GM12878 (cell line): Measurements from ENCODE around the gene BLOC1S5. TPM values are rescaled to one million over a fixed set of nuclear protein-coding genes. Genes with fewer than 3 reads are reported as not detected.

Experiments used
- ASH2L ChIP-seq: fragments of 300-600, 200-600 bp; sonication (generic); IDR thresholded peaks from 2 replicates; pipeline ENCODE4 v1.6.1; 2017; ENCODE audit warnings: low read depth, mild to moderate bottlenecking, borderline replicate concordance
- CBX3 ChIP-seq: fragments of 200-600 bp; sonication (generic); IDR thresholded peaks from 2 replicates; pipeline ENCODE4 v1.6.1; 2016; ENCODE audit warnings: low read depth, borderline replicate concordance
- CEBPZ ChIP-seq: fragments of 150-350 bp; IDR thresholded peaks from 2 replicates; pipeline ENCODE4 v1.6.1; 2016; ENCODE audit warnings: low read depth, low read length
- CREB1 ChIP-seq: IDR thresholded peaks from 2 replicates; pipeline ENCODE4 v1.6.1; 2012; ENCODE audit warnings: low read depth, mild to moderate bottlenecking, inconsistent platforms
- EGR1 ChIP-seq, 2 experiments: IDR thresholded peaks; 1 replicate in 1 of 2; 2 replicates in 1 of 2; pipeline ENCODE4 v1.6.1; 2011 to 2012; ENCODE audit warnings: low read depth in 2 of 2, low read length in 2 of 2, borderline replicate concordance in 1 of 2, mild to moderate bottlenecking in 1 of 2, moderate library complexity in 1 of 2
- ETV6 ChIP-seq, 2 experiments: fragments of 450-650 bp in 1 of 2; IDR thresholded peaks in 1 of 2; conservative IDR thresholded peaks in 1 of 2; 2 replicates each; pipeline ENCODE4 v1.6.1; 2014; ENCODE audit warnings: antibody characterized with exemption in 1 of 2, borderline replicate concordance in 1 of 2, low read depth in 1 of 2, mild to moderate bottlenecking in 1 of 2, moderate library complexity in 1 of 2
- HDAC6 ChIP-seq: fragments of 200-600 bp; sonication (generic); IDR thresholded peaks from one replicate; pipeline ENCODE4 v1.8.0; 2017; ENCODE audit warnings: antibody characterized with exemption; ENCODE audit not compliant: unreplicated experiment
- JUNB ChIP-seq: IDR thresholded peaks from 2 replicates; pipeline ENCODE4 v1.6.1; 2016; ENCODE audit warnings: antibody characterized with exemption, mild to moderate bottlenecking
- KAT2A ChIP-seq: conservative IDR thresholded peaks from 2 replicates; pipeline ENCODE4 v1.6.1; 2011; ENCODE audit warnings: low read depth, low read length; ENCODE audit not compliant: control insufficient read depth
- MTA2 ChIP-seq: fragments of 450-650 bp; IDR thresholded peaks from 2 replicates; pipeline ENCODE4 v1.6.1; 2016; ENCODE audit warnings: low read depth, mild to moderate bottlenecking, moderate library complexity
- MYC ChIP-seq: IDR thresholded peaks from 2 replicates; pipeline ENCODE4 v1.6.1; 2011; ENCODE audit warnings: mild to moderate bottlenecking, low read length, moderate library complexity, inconsistent platforms; ENCODE audit not compliant: insufficient read depth, insufficient replicate concordance, insufficient read length, severe bottlenecking
- POU2F2 ChIP-seq: IDR thresholded peaks from 3 replicates; pipeline ENCODE4 v1.6.1; 2011; ENCODE audit warnings: low read depth, mild to moderate bottlenecking, low read length, borderline replicate concordance
- RB1 ChIP-seq: fragments of 450-650 bp; formaldehyde crosslinking; IDR thresholded peaks from 2 replicates; pipeline ENCODE4 v1.6.1; 2017; ENCODE audit warnings: mild to moderate bottlenecking, borderline replicate concordance
- RCOR1 ChIP-seq: conservative IDR thresholded peaks from 2 replicates; pipeline ENCODE4 v1.6.1; 2012; ENCODE audit warnings: low read depth, low read length, improper control_type of control experiment
- RELA ChIP-seq: fragments of 450-650 bp; IDR thresholded peaks from 2 replicates; pipeline ENCODE4 v1.8.0; 2014; ENCODE audit warnings: borderline replicate concordance; ENCODE audit not compliant: partially characterized antibody
- SMC3 ChIP-seq: IDR thresholded peaks from 2 replicates; pipeline ENCODE4 v1.6.1; 2011; ENCODE audit warnings: low read length, improper control_type of control experiment, borderline replicate concordance
- SP1 ChIP-seq: IDR thresholded peaks from one replicate; pipeline ENCODE4 v1.6.1; 2011; ENCODE audit warnings: low read depth, low read length
- SREBF2 ChIP-seq: IDR thresholded peaks from 2 replicates; pipeline ENCODE4 v1.6.1; 2012; ENCODE audit warnings: mild to moderate bottlenecking, low read length
- SUZ12 ChIP-seq: fragments of 200-600 bp; sonication (generic); IDR thresholded peaks from one replicate; pipeline ENCODE4 v1.6.1; 2018; ENCODE audit warnings: antibody characterized with exemption, mild to moderate bottlenecking; ENCODE audit not compliant: unreplicated experiment
- YBX1 ChIP-seq: fragments of 450-650 bp; IDR thresholded peaks from 2 replicates; pipeline ENCODE4 v1.6.1; 2016; ENCODE audit warnings: antibody characterized with exemption
- ZNF24 ChIP-seq: fragments of 450-650 bp; IDR thresholded peaks from 2 replicates; pipeline ENCODE4 v1.6.1; 2017; ENCODE audit warnings: antibody characterized with exemption, mild to moderate bottlenecking
- polyA plus RNA-seq, 11 experiments: library from polyadenylated mRNA; depleted of rRNA in 4 of 11; unstranded in 6 of 11; stranded (reverse) in 5 of 11; fragments of >200 nt; fragmentation: Nextera tagmentation in 4 of 11; fragmentation: Illumina TruSeq in 1 of 11; extraction: Ambion mirVana in 4 of 11; extraction: Trizol in 1 of 11; gene quantifications; 1 replicate in 1 of 11; 2 replicates in 10 of 11; pipeline versions ENCODE4 v1.2.1 to v1.2.3, GENCODE V29; 2011 to 2016; ENCODE audit warnings: inconsistent platforms in 2 of 11, missing spikeins in 2 of 11, low read depth in 1 of 11
- total RNA-seq, 4 experiments: library from RNA; depleted of rRNA in 3 of 4; stranded (reverse); fragments of >200 nt in 3 of 4; fragmentation: Illumina TruSeq in 1 of 4; extraction: Trizol in 1 of 4; gene quantifications; 2 replicates each; pipeline versions ENCODE4 v1.2.1 to v1.2.3, GENCODE V29; 2013 to 2021
- TF ChIP-seq, protein P1 (sequence below): fragments of 450-650 bp; IDR thresholded peaks from 2 replicates; pipeline ENCODE4 v1.6.1; 2017; ENCODE audit warnings: antibody characterized with exemption, mild to moderate bottlenecking, moderate library complexity
- TF ChIP-seq, protein P2 (sequence below): IDR thresholded peaks from 2 replicates; pipeline ENCODE4 v1.6.1; 2011; ENCODE audit warnings: low read depth, low read length, improper control_type of control experiment, borderline replicate concordance

Gene BLOC1S5
- total and polyA plus RNA-seq, 10 of the 15 experiments (the other 5 are each of a cell fraction or from before 2014, with no cell fraction given), result 4.3 to 22.2 (median 16.1) TPM

- TF ChIP-seq CEBPZ, result no peak
- TF ChIP-seq POU2F2, result peak; percentile 58; the same call in 2 of the 3 replicates
- peak in 1 of 2 experiments; percentile 92; a peak in 2 of 3 replicates for TF ChIP-seq EGR1 (IDR thresholded peaks at IDR 0.05; ENCODE audit: borderline replicate concordance in 1 of 2, low read depth in 2 of 2, low read length in 2 of 2)
- TF ChIP-seq RB1, result peak; percentile 68; the same call in 1 of the 2 replicates
- TF ChIP-seq KAT2A, result no peak
- TF ChIP-seq CREB1, result peak; percentile 99
- TF ChIP-seq JUNB, result no peak
- no peak for TF ChIP-seq YBX1
- TF ChIP-seq SP1, result no peak
- TF ChIP-seq RCOR1, result no peak
- TF ChIP-seq RELA, result peak; percentile 21
- TF ChIP-seq SREBF2, result no peak
- TF ChIP-seq, protein P1, sequence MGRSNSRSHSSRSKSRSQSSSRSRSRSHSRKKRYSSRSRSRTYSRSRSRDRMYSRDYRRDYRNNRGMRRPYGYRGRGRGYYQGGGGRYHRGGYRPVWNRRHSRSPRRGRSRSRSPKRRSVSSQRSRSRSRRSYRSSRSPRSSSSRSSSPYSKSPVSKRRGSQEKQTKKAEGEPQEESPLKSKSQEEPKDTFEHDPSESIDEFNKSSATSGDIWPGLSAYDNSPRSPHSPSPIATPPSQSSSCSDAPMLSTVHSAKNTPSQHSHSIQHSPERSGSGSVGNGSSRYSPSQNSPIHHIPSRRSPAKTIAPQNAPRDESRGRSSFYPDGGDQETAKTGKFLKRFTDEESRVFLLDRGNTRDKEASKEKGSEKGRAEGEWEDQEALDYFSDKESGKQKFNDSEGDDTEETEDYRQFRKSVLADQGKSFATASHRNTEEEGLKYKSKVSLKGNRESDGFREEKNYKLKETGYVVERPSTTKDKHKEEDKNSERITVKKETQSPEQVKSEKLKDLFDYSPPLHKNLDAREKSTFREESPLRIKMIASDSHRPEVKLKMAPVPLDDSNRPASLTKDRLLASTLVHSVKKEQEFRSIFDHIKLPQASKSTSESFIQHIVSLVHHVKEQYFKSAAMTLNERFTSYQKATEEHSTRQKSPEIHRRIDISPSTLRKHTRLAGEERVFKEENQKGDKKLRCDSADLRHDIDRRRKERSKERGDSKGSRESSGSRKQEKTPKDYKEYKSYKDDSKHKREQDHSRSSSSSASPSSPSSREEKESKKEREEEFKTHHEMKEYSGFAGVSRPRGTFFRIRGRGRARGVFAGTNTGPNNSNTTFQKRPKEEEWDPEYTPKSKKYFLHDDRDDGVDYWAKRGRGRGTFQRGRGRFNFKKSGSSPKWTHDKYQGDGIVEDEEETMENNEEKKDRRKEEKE, result no peak
- no peak for TF ChIP-seq HDAC6
- no peak for TF ChIP-seq SUZ12
- no peak for TF ChIP-seq MYC
- TF ChIP-seq ASH2L, result no peak
- no peak; the same call in 1 of the 2 replicates for TF ChIP-seq MTA2
- no peak for TF ChIP-seq CBX3
- TF ChIP-seq SMC3, result no peak
- TF ChIP-seq ETV6 (conservative IDR thresholded peaks at IDR 0.05 in 1 of 2, IDR thresholded peaks at IDR 0.05 in 1 of 2; ENCODE audit: borderline replicate concordance in 1 of 2, low read depth in 1 of 2), result no peak
- no peak for TF ChIP-seq ZNF24
- TF ChIP-seq, protein P2, sequence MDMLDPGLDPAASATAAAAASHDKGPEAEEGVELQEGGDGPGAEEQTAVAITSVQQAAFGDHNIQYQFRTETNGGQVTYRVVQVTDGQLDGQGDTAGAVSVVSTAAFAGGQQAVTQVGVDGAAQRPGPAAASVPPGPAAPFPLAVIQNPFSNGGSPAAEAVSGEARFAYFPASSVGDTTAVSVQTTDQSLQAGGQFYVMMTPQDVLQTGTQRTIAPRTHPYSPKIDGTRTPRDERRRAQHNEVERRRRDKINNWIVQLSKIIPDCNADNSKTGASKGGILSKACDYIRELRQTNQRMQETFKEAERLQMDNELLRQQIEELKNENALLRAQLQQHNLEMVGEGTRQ, result no peak; the same call in 1 of the 2 replicates
Observed at GRCh38 chr6:8063761-8064637, at the start of gene BLOC1S5 (continued).
